GM21717 (cell line): Measurements from ENCODE around the gene SPC24.
"Not testable (repeated sequence)": the region's sequence is repeated elsewhere in the genome, so short reads cannot be mapped to it uniquely, and the experiment has no call there.

Experiments used
- ATAC-seq: cut with Tn5 transposase; IDR thresholded peaks from one replicate; pipeline ENCODE4 v1.9.1; 2021; ENCODE audit warnings: mild to moderate bottlenecking, moderate library complexity; ENCODE audit not compliant: unreplicated experiment

The SPC24 gene

DNA sequence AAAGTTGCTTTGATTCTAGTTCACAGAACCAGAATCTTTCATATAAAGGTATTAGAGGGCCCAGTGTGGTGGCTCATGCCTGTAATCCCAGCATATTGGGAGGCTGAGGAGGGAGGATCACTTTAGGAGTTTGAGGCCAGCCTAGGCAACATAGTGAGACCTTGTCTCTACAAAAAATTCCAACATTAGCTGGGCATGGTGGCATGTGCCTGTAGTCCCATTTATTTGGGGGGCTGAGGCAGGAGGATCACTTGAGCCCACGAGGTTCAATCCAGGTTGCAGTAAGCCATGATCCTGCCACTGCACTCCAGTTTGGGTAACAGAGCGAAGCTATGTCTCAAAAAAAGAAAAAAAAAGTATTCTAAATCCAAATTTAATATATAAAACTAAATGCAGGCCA lies 57.3 kb downstream of the SPC24 start:
- ATAC-seq: no peak

GRCh38 chr19:11097367-11097766 lies 58.2 kb downstream of the SPC24 start:
- ATAC-seq: not testable (repeated sequence)

GRCh38 chr19:11096210-11096841 lies 59.3 kb downstream of the SPC24 start:
- ATAC-seq: no peak
